Lower leg skin (tissue), 4 donors: Measurements from ENCODE around the gene R3HDML. TPM values are rescaled to one million over a fixed set of nuclear protein-coding genes. Genes with fewer than 3 reads are reported as not detected.

Experiments used
- DNase-seq, 2 donors: peaks; one replicate each; pipeline ENCODE4 v3.0.0-alpha.2; 2019; ENCODE audit warnings: low spot score in 2 of 2
- H3K4me3 ChIP-seq: fragments of 200-600 bp; sonication (generic); 2 replicates; pipeline ENCODE4 v1.5.1; 2017; ENCODE audit warnings: mild to moderate bottlenecking, low read depth; ENCODE audit not compliant: poor library complexity, severe bottlenecking
- CTCF ChIP-seq, 3 donors: fragments of 450-650 bp; IDR thresholded peaks; one replicate each; pipeline ENCODE4 v1.5.1; 2016; ENCODE audit warnings: antibody characterized with exemption in 3 of 3, mild to moderate bottlenecking in 3 of 3, moderate library complexity in 2 of 3
- POLR2A ChIP-seq, 2 donors: fragments of 450-650 bp; IDR thresholded peaks; one replicate each; pipeline ENCODE4 v1.6.1; 2016 to 2017; ENCODE audit warnings: antibody characterized with exemption in 2 of 2, mild to moderate bottlenecking in 1 of 2, moderate library complexity in 1 of 2
- WGBS, 2 donors: methylation state at CpG; one replicate each; pipeline ENCODE4 v1.1.5; 2018; 5-methylcytosine and 5-hydroxymethylcytosine counted together
- intact Hi-C: fragments of 100-400 bp; cut with DNase I; formaldehyde crosslinking; loops from one replicate; pipeline ENCODE4 v1.15.0; 2023; ENCODE audit warnings: low total_unique reads
- total RNA-seq, 4 donors: library from RNA; depleted of rRNA; stranded (reverse); fragments of >200 nt; gene quantifications; one replicate each; pipeline ENCODE4 v1.1.0, GENCODE V29; 2016

The R3HDML gene
- total RNA-seq, 4 donors from 2014 or later: not detected

DNA sequence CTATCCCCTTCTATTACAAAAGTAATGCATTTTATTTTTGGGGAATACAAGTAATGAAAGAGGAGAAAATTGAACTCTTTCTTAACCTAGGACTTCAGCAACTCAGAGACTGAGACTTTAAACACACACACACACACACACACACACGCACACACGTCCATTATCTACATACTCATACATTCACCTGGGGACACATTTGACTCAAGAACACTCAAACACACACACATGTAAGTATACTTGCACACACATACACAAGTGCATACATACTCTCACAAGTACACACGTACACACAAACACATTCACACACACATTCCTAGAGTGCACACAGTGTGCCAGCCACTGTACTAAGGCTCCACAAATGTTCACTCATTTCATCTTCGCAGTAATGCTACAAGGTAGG, 2.1 kb upstream of the R3HDML start:
- intact Hi-C loops: no loop called here
- H3K4me3 ChIP-seq: no peak overlapping the region
- 77 to 83% methylated on average over 4 of the region's 4 CpGs for WGBS, 2 donors
- DNase-seq: no peak
- no peak for TF ChIP-seq CTCF (IDR thresholded peaks at IDR 0.05)
- TF ChIP-seq POLR2A (IDR thresholded peaks at IDR 0.05): no peak

GRCh38 chr20:44335675-44336074, 1.2 kb upstream of the R3HDML start:
- intact Hi-C loops: no loop called here
- TF ChIP-seq CTCF (IDR thresholded peaks at IDR 0.05): no peak
- TF ChIP-seq POLR2A (IDR thresholded peaks at IDR 0.05): no peak
- 80 to 82% methylated on average over 2 of the region's 2 CpGs for WGBS, 2 donors

GRCh38 chr20:44336086-44336485, 757 bp upstream of the R3HDML start:
- DNase-seq: no peak
- WGBS, 2 donors: 26 to 34% methylated on average over 15 of the region's 15 CpGs
- H3K4me3 ChIP-seq: no peak overlapping the region
- intact Hi-C loops: no loop called here
- no peak for TF ChIP-seq POLR2A (IDR thresholded peaks at IDR 0.05)
- TF ChIP-seq CTCF (IDR thresholded peaks at IDR 0.05): no peak

More at GRCh38 chr20:44335675-44336074, 1.2 kb upstream of the R3HDML start:
- no peak for DNase-seq
- H3K4me3 ChIP-seq: no peak overlapping the region

GRCh38 chr20:44342248-44342647, 5.4 kb downstream of the R3HDML start:
- no peak overlapping the region for H3K4me3 ChIP-seq
- intact Hi-C loops: no loop called here
- 50 to 53% methylated on average over 6 of the region's 6 CpGs for WGBS, 2 donors
- DNase-seq: no peak
- TF ChIP-seq POLR2A (IDR thresholded peaks at IDR 0.05): no peak
- no peak for TF ChIP-seq CTCF (IDR thresholded peaks at IDR 0.05)

- no peak overlapping the region for H3K4me3 ChIP-seq
- TF ChIP-seq CTCF (IDR thresholded peaks at IDR 0.05): no peak
- TF ChIP-seq POLR2A (IDR thresholded peaks at IDR 0.05): no peak
- WGBS, 2 donors: 84 to 85% methylated on average over 12 of the region's 12 CpGs
- no peak for DNase-seq
- intact Hi-C loops: no loop called here
Measured at GRCh38 chr20:44343162-44343675, 6.4 kb downstream of the R3HDML start.

DNA sequence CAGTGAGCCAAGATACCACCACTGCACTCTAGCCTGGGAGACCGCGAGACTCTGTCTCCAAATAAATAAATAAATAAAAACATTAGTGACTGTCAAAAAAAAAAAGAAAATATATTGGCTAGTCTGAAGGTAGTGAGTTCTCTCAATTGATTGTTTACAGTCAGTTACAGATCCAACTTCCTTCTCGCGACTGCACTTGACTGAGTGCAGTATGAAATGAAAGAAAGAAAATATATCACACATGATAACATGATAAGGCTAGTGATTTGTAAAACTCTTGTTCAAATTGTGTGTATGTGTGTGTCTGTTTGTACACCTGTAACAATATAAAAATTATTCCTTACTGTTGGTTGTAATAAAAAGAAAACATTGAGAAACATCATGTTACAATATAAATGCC, 7.9 kb downstream of the R3HDML start:
- H3K4me3 ChIP-seq: no peak overlapping the region
- DNase-seq: no peak
- no peak for TF ChIP-seq CTCF (IDR thresholded peaks at IDR 0.05)
- no peak for TF ChIP-seq POLR2A (IDR thresholded peaks at IDR 0.05)
- intact Hi-C loops: no loop called here
- 86 to 87% methylated on average over 4 of the region's 4 CpGs for WGBS, 2 donors
